Keratinocyte (primary cell): ENCODE measurements around the gene PCNT. TPM values are rescaled to one million over a fixed set of nuclear protein-coding genes. Genes with fewer than 3 reads are reported as not detected.

Experiments used
- DNase-seq: peaks from one replicate; pipeline ENCODE4 v3.0.0-alpha.2; 2011; ENCODE audit warnings: low read depth, missing footprints, low spot score
- FAIRE-seq: peaks from 2 replicates; lab custom pipeline; 2011; peaks lifted over from hg19 to GRCh38; lab: Jason Lieb, UNC
- H2AFZ ChIP-seq: 2 replicates; pipeline ENCODE4 v1.6.0; 2012; ENCODE audit warnings: low read length, control low read depth, inconsistent platforms; ENCODE audit not compliant: control insufficient read depth
- H3K27ac ChIP-seq: 2 replicates; pipeline ENCODE4 v1.5.1; 2011; ENCODE audit warnings: low read length; ENCODE audit not compliant: control insufficient read depth, insufficient read depth
- H3K27me3 ChIP-seq: 3 replicates; pipeline ENCODE4 v1.6.0; 2011; ENCODE audit warnings: low read length; ENCODE audit not compliant: control insufficient read depth, insufficient read depth; ENCODE audit errors: extremely low read depth
- H3K36me3 ChIP-seq, 2 experiments: 2 replicates in 1 of 2; 3 replicates in 1 of 2; pipeline ENCODE4 v1.5.1; 2011; ENCODE audit warnings: low read length in 2 of 2, mild to moderate bottlenecking in 1 of 2; ENCODE audit not compliant: control insufficient read depth in 2 of 2, insufficient read depth in 2 of 2; ENCODE audit errors: extremely low read depth in 1 of 2
- H3K4me1 ChIP-seq: 3 replicates; pipeline ENCODE4 v1.5.1; 2011; ENCODE audit warnings: low read length; ENCODE audit not compliant: control insufficient read depth, insufficient read depth; ENCODE audit errors: extremely low read depth
- H3K4me2 ChIP-seq: 3 replicates; pipeline ENCODE4 v1.6.0; 2011; ENCODE audit warnings: low read depth, low read length; ENCODE audit not compliant: control insufficient read depth, insufficient read depth; ENCODE audit errors: extremely low read depth
- H3K4me3 ChIP-seq, 3 experiments: fragments of 200-600 bp in 1 of 3; sonication (generic) in 1 of 3; 2 replicates in 2 of 3; 3 replicates in 1 of 3; pipeline ENCODE4 v1.5.1; 2011 to 2016; ENCODE audit warnings: low read length in 3 of 3, mild to moderate bottlenecking in 3 of 3, control low read depth in 2 of 3, inconsistent platforms in 1 of 3, low read depth in 1 of 3, mixed read lengths in 1 of 3, mixed run types in 1 of 3, moderate library complexity in 1 of 3; ENCODE audit not compliant: control insufficient read depth in 2 of 3, insufficient read depth in 2 of 3; ENCODE audit errors: extremely low read depth in 1 of 3
- H3K79me2 ChIP-seq: 2 replicates; pipeline ENCODE4 v1.6.0; 2012; ENCODE audit warnings: low read length; ENCODE audit not compliant: control insufficient read depth, insufficient read depth
- H3K9ac ChIP-seq: 3 replicates; pipeline ENCODE4 v1.6.0; 2011; ENCODE audit warnings: low read length; ENCODE audit not compliant: control insufficient read depth, insufficient read depth; ENCODE audit errors: extremely low read depth
- H3K9me1 ChIP-seq: 3 replicates; pipeline ENCODE4 v1.6.0; 2011; ENCODE audit warnings: low read length; ENCODE audit not compliant: control insufficient read depth, insufficient read depth; ENCODE audit errors: extremely low read depth
- H3K9me3 ChIP-seq: 2 replicates; pipeline ENCODE4 v1.5.1; 2012; ENCODE audit warnings: low read depth, low read length; ENCODE audit not compliant: control insufficient read depth
- H4K20me1 ChIP-seq: 3 replicates; pipeline ENCODE4 v1.6.0; 2011; ENCODE audit warnings: low read length; ENCODE audit not compliant: control insufficient read depth, insufficient read depth; ENCODE audit errors: extremely low read depth
- CTCF ChIP-seq, 3 experiments: IDR thresholded peaks in 1 of 3; conservative IDR thresholded peaks in 1 of 3; optimal IDR thresholded peaks in 1 of 3; 2 replicates in 2 of 3; 3 replicates in 1 of 3; pipeline versions ENCODE3 to v1.5.1; 2011; ENCODE audit warnings: low read length in 3 of 3, mild to moderate bottlenecking in 3 of 3, moderate library complexity in 2 of 3, control low read depth in 1 of 3, inconsistent platforms in 1 of 3; ENCODE audit not compliant: insufficient read depth in 2 of 3; ENCODE audit errors: extremely low read depth in 1 of 3
- EZH2 ChIP-seq: IDR thresholded peaks from one replicate; pipeline ENCODE4 v1.6.1; 2012; ENCODE audit warnings: inconsistent platforms, mild to moderate bottlenecking, low read length, moderate library complexity
- dilution Hi-C: fragments of 300-500 bp; cut with MboI; formaldehyde crosslinking; loops from one replicate; pipeline ENCODE4 v1.7.0; 2020; ENCODE audit warnings: low sequenced_read_pairs; ENCODE audit not compliant: extremely low pct_ligation_motif_present
- polyA plus RNA-seq, 5 experiments: library from polyadenylated mRNA; depleted of rRNA in 3 of 5; stranded (reverse) in 3 of 5; stranded (forward) in 1 of 5; unstranded in 1 of 5; fragments of >200 nt; gene quantifications; 1 replicate in 1 of 5; 2 replicates in 3 of 5; 3 replicates in 1 of 5; pipeline versions ENCODE4 v1.2.1 to v1.2.3, GENCODE V29; 2011 to 2012; ENCODE audit warnings: missing spikeins in 2 of 5, low read depth in 1 of 5, low replicate concordance in 1 of 5

Gene PCNT
- polyA plus RNA-seq, 1 donor (not counting 4 experiments of a cell fraction or from before 2014, with no cell fraction given) = 9.8 TPM

- H4K20me1 ChIP-seq = no peaks in the 10 kb centered on the region
- TF ChIP-seq EZH2 = no peak
- TF ChIP-seq CTCF (optimal IDR thresholded peaks at IDR 0.05 in 1 of 3, IDR thresholded peaks at IDR 0.05 in 1 of 3, conservative IDR thresholded peaks at IDR 0.05 in 1 of 3; ENCODE audit: extremely low read depth in 1 of 3, insufficient read depth in 2 of 3, low read length in 3 of 3) = no peak
- H3K27me3 ChIP-seq = no peaks in the 10 kb centered on the region
- DNase-seq (no peak), FAIRE-seq (no peak)
- peaks cover 0 to 8% of the 10 kb centered on the region in 2 experiments for H3K36me3 ChIP-seq
- H3K4me3 ChIP-seq = peak overlapping the region in 2 of 3 experiments; percentile 31 to 38
- H3K4me2 ChIP-seq = peak overlapping the region; percentile 58
- no peaks in the 10 kb centered on the region for H3K9me1 ChIP-seq
- H2AFZ ChIP-seq = peak overlapping the region; percentile 22
- dilution Hi-C loops = no loop called here
- no peak overlapping the region for H3K27ac ChIP-seq
- peak overlapping the region; percentile 60 for H3K9ac ChIP-seq
- H3K9me3 ChIP-seq = no peaks in the 10 kb centered on the region
- no peaks in the 10 kb centered on the region for H3K4me1 ChIP-seq
- H3K79me2 ChIP-seq = no peaks in the 10 kb centered on the region
These were observed 26.4 kb upstream of the PCNT start for GRCh38 chr21:46297338-46298271.

GRCh38 chr21:46299167-46299566 lies 24.8 kb upstream of the PCNT start:
- dilution Hi-C loops = no loop called here
- no peak overlapping the region for H3K4me3 ChIP-seq
- H3K79me2 ChIP-seq = no peaks in the 10 kb centered on the region
- TF ChIP-seq CTCF (optimal IDR thresholded peaks at IDR 0.05 in 1 of 3, IDR thresholded peaks at IDR 0.05 in 1 of 3, conservative IDR thresholded peaks at IDR 0.05 in 1 of 3; ENCODE audit: extremely low read depth in 1 of 3, insufficient read depth in 2 of 3, low read length in 3 of 3) (no peak), EZH2 (no peak)
- DNase-seq (no peak), FAIRE-seq (no peak)
- H3K9me1 ChIP-seq = no peaks in the 10 kb centered on the region
- no peaks in the 10 kb centered on the region for H3K27me3 ChIP-seq
- no peak overlapping the region for H3K9ac ChIP-seq
- no peak overlapping the region for H3K27ac ChIP-seq
- no peaks in the 10 kb centered on the region for H3K9me3 ChIP-seq
- H2AFZ ChIP-seq = no peak overlapping the region
- H4K20me1 ChIP-seq = no peaks in the 10 kb centered on the region
- H3K4me2 ChIP-seq = no peak overlapping the region
- H3K4me1 ChIP-seq = no peaks in the 10 kb centered on the region
- peaks cover 0 to 8% of the 10 kb centered on the region in 2 experiments for H3K36me3 ChIP-seq
